ENCODE measurements around the gene PFKP. TPM values are rescaled to one million over a fixed set of nuclear protein-coding genes. Genes with fewer than 3 reads are reported as not detected.

PFKP gene
- total RNA-seq, 2 experiments from 2014 or later: 231 to 239 TPM

GRCh38 chr10:3034616-3035015 is 32.7 kb upstream of the PFKP start:
- CTCF ChIA-PET: no interaction called here
- peaks cover 45% of the 10 kb centered on the region for H3K27me3 Mint-ChIP-seq

GRCh38 chr10:3036155-3037021 is 31.0 kb upstream of the PFKP start:
- peak; percentile 58 for ATAC-seq
- Mint-ChIP-seq H3K4me3 (no peak overlapping the region), H3K36me3 (ENCODE audit: low read depth) (peaks cover 2% of the 10 kb centered on the region), H3K27me3 (peaks cover 41% of the 10 kb centered on the region), H3K9me3 (ENCODE audit: low read depth) (peaks cover 3% of the 10 kb centered on the region), H3K4me1 (peaks cover 4% of the 10 kb centered on the region), H3K27ac (no peak overlapping the region)
- intact Hi-C loops (cut with DNase I, micrococcal nuclease): no loop called here
- CTCF ChIA-PET: interaction anchor here (0.7 kb wide), 1 partner anchor 247 kb away, joined by 3 read pairs; no protein-coding TSS in a partner anchor
- POLR2A ChIA-PET: no interaction called here
- no peak for DNase-seq

More at GRCh38 chr10:3034616-3035015, 32.7 kb upstream of the PFKP start:
- Mint-ChIP-seq H3K4me3 (no peak overlapping the region), H3K36me3 (ENCODE audit: low read depth) (peaks cover 2% of the 10 kb centered on the region), H3K9me3 (ENCODE audit: low read depth) (peaks cover 3% of the 10 kb centered on the region), H3K4me1 (peaks cover 4% of the 10 kb centered on the region), H3K27ac (no peak overlapping the region)
- intact Hi-C loops (cut with DNase I, micrococcal nuclease): no loop called here
- no peak for DNase-seq
- POLR2A ChIA-PET: interaction anchor here (0.5 kb wide), 1 partner anchor 15 kb away, joined by 3 read pairs; no protein-coding TSS in a partner anchor
- ATAC-seq: no peak

GRCh38 chr10:3037182-3037581 is 30.2 kb upstream of the PFKP start:
- no peak for DNase-seq
- H3K4me1 Mint-ChIP-seq: peaks cover 4% of the 10 kb centered on the region
- intact Hi-C loops (cut with DNase I, micrococcal nuclease): no loop called here
- H3K36me3 Mint-ChIP-seq (ENCODE audit: low read depth): peaks cover 2% of the 10 kb centered on the region
- ChIA-PET CTCF (interaction anchor here (0.6 to 0.7 kb wide), 2 partner anchors 146 to 246 kb away, joined by 3 read pairs; no protein-coding TSS in a partner anchor), POLR2A (no interaction called here)
- H3K4me3 Mint-ChIP-seq: no peak overlapping the region
- H3K27ac Mint-ChIP-seq: no peak overlapping the region
- peaks cover 33% of the 10 kb centered on the region for H3K27me3 Mint-ChIP-seq
- ATAC-seq: no peak
- H3K9me3 Mint-ChIP-seq (ENCODE audit: low read depth): peaks cover 3% of the 10 kb centered on the region

- Mint-ChIP-seq H3K27ac (no peak overlapping the region), H3K27me3 (peaks cover 19% of the 10 kb centered on the region), H3K4me1 (peaks cover 8% of the 10 kb centered on the region), H3K9me3 (ENCODE audit: low read depth) (peaks cover 3% of the 10 kb centered on the region), H3K36me3 (ENCODE audit: low read depth) (peaks cover 2% of the 10 kb centered on the region), H3K4me3 (no peak overlapping the region)
- ATAC-seq (no peak), DNase-seq (no peak)
- ChIA-PET POLR2A (no interaction called here), CTCF (no interaction called here)
- intact Hi-C loops (cut with DNase I, micrococcal nuclease): loop anchor here (5.0 to 10.0 kb wide), 3 partner anchors 203 to 1305 kb away; partner anchors contain the start of gene ADARB2 (in 1 of the 2)
These were observed 27.3 kb upstream of the PFKP start for GRCh38 chr10:3040069-3040468.

- H3K4me3 Mint-ChIP-seq: no peak overlapping the region
- peaks cover 6% of the 10 kb centered on the region for H3K4me1 Mint-ChIP-seq
- DNase-seq (no peak), ATAC-seq (no peak)
- peaks cover 16% of the 10 kb centered on the region for H3K27me3 Mint-ChIP-seq
- ChIA-PET CTCF (interaction anchor here (0.7 to 3.6 kb wide), 7 partner anchors 13 to 523 kb away, joined by 3 to 26 read pairs (median 3); no protein-coding TSS in a partner anchor), POLR2A (no interaction called here)
- H3K27ac Mint-ChIP-seq: no peak overlapping the region
- no peaks in the 10 kb centered on the region for H3K36me3 Mint-ChIP-seq (ENCODE audit: low read depth)
- intact Hi-C loops (cut with DNase I, micrococcal nuclease): loop anchor here (5.0 to 10.0 kb wide), 3 partner anchors 205 to 1308 kb away; partner anchors contain the start of gene ADARB2 (in 1 of the 2)
- peaks cover 3% of the 10 kb centered on the region for H3K9me3 Mint-ChIP-seq (ENCODE audit: low read depth)
These were observed 24.8 kb upstream of the PFKP start for GRCh38 chr10:3042589-3042988.

GRCh38 chr10:3043512-3044368 is 23.6 kb upstream of the PFKP start:
- ChIA-PET POLR2A (no interaction called here), CTCF (interaction anchor here (0.5 to 3.6 kb wide), 12 partner anchors 11 to 1568 kb away, joined by 3 to 26 read pairs (median 4); no protein-coding TSS in a partner anchor)
- no peaks in the 10 kb centered on the region for H3K36me3 Mint-ChIP-seq (ENCODE audit: low read depth)
- intact Hi-C loops (cut with DNase I, micrococcal nuclease): loop anchor here (1.0 to 10.0 kb wide), 5 partner anchors 115 to 1309 kb away; partner anchors contain the start of gene ADARB2 (in 1 of the 2)
- no peak overlapping the region for H3K27ac Mint-ChIP-seq
- peaks cover 14% of the 10 kb centered on the region for H3K27me3 Mint-ChIP-seq
- no peak overlapping the region for H3K4me3 Mint-ChIP-seq
- ATAC-seq (peak; percentile 83), DNase-seq (peak; percentile 78)
- H3K9me3 Mint-ChIP-seq (ENCODE audit: low read depth): peaks cover 3% of the 10 kb centered on the region
- peaks cover 6% of the 10 kb centered on the region for H3K4me1 Mint-ChIP-seq

- ChIA-PET CTCF (interaction anchor here (0.5 to 3.6 kb wide), 3 partner anchors 9 to 117 kb away, joined by 3 to 26 read pairs (median 3); no protein-coding TSS in a partner anchor), POLR2A (no interaction called here)
- Mint-ChIP-seq H3K27ac (no peak overlapping the region), H3K4me3 (no peak overlapping the region), H3K27me3 (peaks cover 17% of the 10 kb centered on the region), H3K4me1 (peaks cover 6% of the 10 kb centered on the region), H3K9me3 (ENCODE audit: low read depth) (no peaks in the 10 kb centered on the region), H3K36me3 (ENCODE audit: low read depth) (no peaks in the 10 kb centered on the region)
- intact Hi-C loops (cut with DNase I, micrococcal nuclease): loop anchor here in 1 of 2 experiments (10.0 kb wide), 2 partner anchors 421 to 1311 kb away; partner anchors contain the start of gene ADARB2
- ATAC-seq (peak; percentile 28), DNase-seq (no peak)
These were observed 21.7 kb upstream of the PFKP start for GRCh38 chr10:3045471-3046209.

GRCh38 chr10:3046210-3046779 is 21.1 kb upstream of the PFKP start:
- CTCF ChIA-PET: interaction anchor here (0.6 to 1.5 kb wide), 2 partner anchors 17 to 137 kb away, joined by 3 read pairs; no protein-coding TSS in a partner anchor

GRCh38 chr10:3046981-3047547 is 20.3 kb upstream of the PFKP start:
- Mint-ChIP-seq H3K4me3 (no peak overlapping the region), H3K9me3 (ENCODE audit: low read depth) (no peaks in the 10 kb centered on the region), H3K27ac (no peak overlapping the region), H3K4me1 (peaks cover 6% of the 10 kb centered on the region), H3K27me3 (peaks cover 17% of the 10 kb centered on the region), H3K36me3 (ENCODE audit: low read depth) (no peaks in the 10 kb centered on the region)
- intact Hi-C loops (cut with DNase I, micrococcal nuclease): loop anchor here in 1 of 2 experiments (10.0 kb wide), 2 partner anchors 422 to 1312 kb away; partner anchors contain the start of gene ADARB2
- ATAC-seq (no peak), DNase-seq (no peak)
- POLR2A ChIA-PET: no interaction called here
- CTCF ChIA-PET: no interaction called here

More at GRCh38 chr10:3046210-3046779, 21.1 kb upstream of the PFKP start:
- Mint-ChIP-seq H3K27me3 (peaks cover 17% of the 10 kb centered on the region), H3K4me3 (no peak overlapping the region), H3K36me3 (ENCODE audit: low read depth) (no peaks in the 10 kb centered on the region), H3K4me1 (peaks cover 6% of the 10 kb centered on the region), H3K9me3 (ENCODE audit: low read depth) (no peaks in the 10 kb centered on the region), H3K27ac (no peak overlapping the region)
- intact Hi-C loops (cut with DNase I, micrococcal nuclease): loop anchor here in 1 of 2 experiments (10.0 kb wide), 2 partner anchors 421 to 1311 kb away; partner anchors contain the start of gene ADARB2
- ATAC-seq (no peak), DNase-seq (no peak)
- POLR2A ChIA-PET: no interaction called here

GRCh38 chr10:3047596-3047995 is 19.8 kb upstream of the PFKP start:
- ChIA-PET POLR2A (no interaction called here), CTCF (no interaction called here)
- Mint-ChIP-seq H3K27me3 (peaks cover 17% of the 10 kb centered on the region), H3K4me3 (no peak overlapping the region), H3K9me3 (ENCODE audit: low read depth) (no peaks in the 10 kb centered on the region), H3K27ac (no peak overlapping the region), H3K36me3 (ENCODE audit: low read depth) (no peaks in the 10 kb centered on the region), H3K4me1 (peaks cover 6% of the 10 kb centered on the region)
- DNase-seq: no peak
- intact Hi-C loops (cut with DNase I, micrococcal nuclease): loop anchor here in 1 of 2 experiments (10.0 kb wide), 2 partner anchors 423 to 1313 kb away; partner anchors contain the start of gene ADARB2
- ATAC-seq: no peak
